Liver (tissue), 9 donors: ENCODE measurements around the gene USF2. TPM values are rescaled to one million over a fixed set of nuclear protein-coding genes. Genes with fewer than 3 reads are reported as not detected.

Source experiments
- DNase-seq: peaks from one replicate; pipeline ENCODE4 v3.0.0-alpha.2; 2017; ENCODE audit warnings: low spot score
- H3K27ac ChIP-seq, 2 donors: one replicate each; pipeline ENCODE4 v1.7.0; 2013; ENCODE audit warnings: inconsistent platforms in 2 of 2, low read length in 2 of 2, control low read depth in 1 of 2, low read depth in 1 of 2, mild to moderate bottlenecking in 1 of 2
- H3K27me3 ChIP-seq, 4 donors: one replicate each; pipeline versions ENCODE4 v1.6.1 to v1.7.0; 2013; ENCODE audit warnings: low read length in 3 of 4, inconsistent platforms in 1 of 4, mild to moderate bottlenecking in 1 of 4, moderate library complexity in 1 of 4; ENCODE audit not compliant: control insufficient read depth in 4 of 4, insufficient read depth in 4 of 4
- H3K36me3 ChIP-seq, 4 donors: one replicate each; pipeline versions ENCODE4 v1.6.1 to v1.7.0; 2013; ENCODE audit warnings: low read length in 3 of 4, mild to moderate bottlenecking in 3 of 4, low read depth in 1 of 4, moderate library complexity in 1 of 4; ENCODE audit not compliant: control insufficient read depth in 4 of 4, insufficient read depth in 3 of 4
- H3K4me1 ChIP-seq, 4 donors: one replicate each; pipeline versions ENCODE4 v1.6.1 to v1.7.0; 2013; ENCODE audit warnings: low read length in 3 of 4, mild to moderate bottlenecking in 3 of 4, moderate library complexity in 1 of 4; ENCODE audit not compliant: control insufficient read depth in 4 of 4, insufficient read depth in 4 of 4
- H3K4me3 ChIP-seq, 3 donors: one replicate each; pipeline versions ENCODE4 v1.6.1 to v1.7.0; 2013; ENCODE audit warnings: low read length in 3 of 3, control low read depth in 1 of 3, low read depth in 1 of 3, mild to moderate bottlenecking in 1 of 3
- H3K9ac ChIP-seq, 2 donors: one replicate each; pipeline ENCODE4 v1.7.0; 2013; ENCODE audit warnings: low read length in 2 of 2, mild to moderate bottlenecking in 2 of 2, moderate library complexity in 2 of 2, control low read depth in 1 of 2, low read depth in 1 of 2
- H3K9me3 ChIP-seq, 4 donors: one replicate each; pipeline versions ENCODE4 v1.6.1 to v1.7.0; 2013; ENCODE audit warnings: low read length in 3 of 4; ENCODE audit not compliant: control insufficient read depth in 4 of 4
- EGR1 ChIP-seq, 2 donors: IDR thresholded peaks; 2 replicates each; pipeline ENCODE4 v1.6.1; 2016 to 2018; ENCODE audit warnings: antibody characterized with exemption in 2 of 2, low read depth in 2 of 2
- FOXA1 ChIP-seq: IDR thresholded peaks from 2 replicates; pipeline ENCODE4 v1.6.1; 2016; ENCODE audit warnings: antibody characterized with exemption
- JUND ChIP-seq, 2 donors: IDR thresholded peaks; 2 replicates each; pipeline ENCODE4 v1.6.1; 2016; ENCODE audit warnings: antibody characterized with exemption in 2 of 2
- RAD21 ChIP-seq, 2 donors: IDR thresholded peaks; 2 replicates each; pipeline ENCODE4 v1.6.1; 2016; ENCODE audit warnings: antibody characterized with exemption in 2 of 2, mild to moderate bottlenecking in 2 of 2
- RXRA ChIP-seq, 2 donors: IDR thresholded peaks; 2 replicates each; pipeline ENCODE4 v1.6.1; 2017 to 2018; ENCODE audit warnings: antibody characterized with exemption in 2 of 2, mild to moderate bottlenecking in 1 of 2
- TAF1 ChIP-seq: conservative IDR thresholded peaks from 2 replicates; pipeline ENCODE4 v1.6.1; 2016; ENCODE audit warnings: antibody characterized with exemption, mild to moderate bottlenecking
- WGBS: extraction: QIAGEN DNeasy Blood & Tissue Kit; methylation state at CpG from one replicate; pipeline ENCODE4 v1.1.7; 2013; 5-methylcytosine and 5-hydroxymethylcytosine counted together
- polyA plus RNA-seq, 2 donors: library from polyadenylated mRNA; stranded (reverse) in 1 of 2; unstranded in 1 of 2; fragments of 200-250 nt in 1 of 2; fragments of >200 nt in 1 of 2; fragmentation: Nextera tagmentation in 1 of 2; extraction: Ambion mirVana in 1 of 2; gene quantifications; one replicate each; pipeline versions ENCODE4 v1.2.1 to v1.2.3, GENCODE V29; 2013 to 2015
- total RNA-seq, 2 donors: library from RNA; depleted of rRNA; stranded (reverse); fragments of >200 nt; gene quantifications; one replicate each; pipeline ENCODE4 v1.2.3, GENCODE V29; 2014
- TF ChIP-seq, protein P1 (sequence below): IDR thresholded peaks from 2 replicates; pipeline ENCODE4 v1.6.1; 2016; ENCODE audit warnings: antibody characterized with exemption, mild to moderate bottlenecking
- TF ChIP-seq, protein P2 (sequence below): IDR thresholded peaks from 2 replicates; pipeline ENCODE4 v1.6.1; 2016; ENCODE audit warnings: antibody characterized with exemption
- TF ChIP-seq, protein P3 (sequence below): IDR thresholded peaks from 2 replicates; pipeline ENCODE4 v1.6.1; 2016; ENCODE audit warnings: antibody characterized with exemption
- donor health status: healthy.
- donor health status: healthy.
- donor health status: healthy.
- donor health status: healthy.
- donor health status: healthy.

Gene USF2
- total and polyA plus RNA-seq, 4 donors = 22.8 to 85.9 (median 55.9) TPM

DNA sequence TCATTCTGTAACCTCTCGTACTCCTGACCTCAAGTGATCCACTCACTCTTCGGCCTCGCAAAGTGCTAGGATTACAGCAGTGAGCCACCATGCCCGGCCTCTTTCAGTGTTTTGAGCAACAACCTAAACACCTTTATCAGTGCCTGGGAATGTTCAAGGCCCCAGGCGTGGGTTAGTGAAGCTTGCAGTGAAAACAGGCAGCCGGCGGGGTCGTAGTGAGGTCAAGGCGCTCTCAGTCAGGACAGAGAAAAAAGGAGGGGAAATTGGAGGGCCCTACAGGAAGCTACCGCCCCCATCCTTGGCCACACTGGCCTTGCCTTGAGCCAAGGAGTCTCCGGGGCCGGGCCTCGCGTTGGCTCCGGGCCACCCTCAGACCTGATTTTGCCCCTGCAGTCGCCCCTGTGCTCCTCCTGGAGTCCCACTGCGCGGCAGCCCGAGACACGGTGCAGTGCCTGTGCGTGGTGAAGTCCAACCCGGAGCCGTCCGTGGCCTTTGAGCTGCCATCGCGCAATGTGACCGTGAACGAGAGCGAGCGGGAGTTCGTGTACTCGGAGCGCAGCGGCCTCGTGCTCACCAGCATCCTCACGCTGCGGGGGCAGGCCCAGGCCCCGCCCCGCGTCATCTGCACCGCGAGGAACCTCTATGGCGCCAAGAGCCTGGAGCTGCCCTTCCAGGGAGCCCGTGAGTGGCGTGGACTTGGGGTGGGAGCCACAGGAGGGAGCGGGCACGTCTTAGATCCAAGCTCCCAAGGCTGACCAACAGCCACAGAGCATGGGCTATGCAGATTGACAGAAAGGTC lies 40.9 kb downstream of the USF2 start:
- TF ChIP-seq FOXA1 (no peak), JUND (IDR thresholded peaks at IDR 0.05) (no peak), RXRA (IDR thresholded peaks at IDR 0.05) (no peak), RAD21 (IDR thresholded peaks at IDR 0.05) (no peak), EGR1 (IDR thresholded peaks at IDR 0.05; ENCODE audit: low read depth in 2 of 2) (no peak)
- TF ChIP-seq, protein P1, sequence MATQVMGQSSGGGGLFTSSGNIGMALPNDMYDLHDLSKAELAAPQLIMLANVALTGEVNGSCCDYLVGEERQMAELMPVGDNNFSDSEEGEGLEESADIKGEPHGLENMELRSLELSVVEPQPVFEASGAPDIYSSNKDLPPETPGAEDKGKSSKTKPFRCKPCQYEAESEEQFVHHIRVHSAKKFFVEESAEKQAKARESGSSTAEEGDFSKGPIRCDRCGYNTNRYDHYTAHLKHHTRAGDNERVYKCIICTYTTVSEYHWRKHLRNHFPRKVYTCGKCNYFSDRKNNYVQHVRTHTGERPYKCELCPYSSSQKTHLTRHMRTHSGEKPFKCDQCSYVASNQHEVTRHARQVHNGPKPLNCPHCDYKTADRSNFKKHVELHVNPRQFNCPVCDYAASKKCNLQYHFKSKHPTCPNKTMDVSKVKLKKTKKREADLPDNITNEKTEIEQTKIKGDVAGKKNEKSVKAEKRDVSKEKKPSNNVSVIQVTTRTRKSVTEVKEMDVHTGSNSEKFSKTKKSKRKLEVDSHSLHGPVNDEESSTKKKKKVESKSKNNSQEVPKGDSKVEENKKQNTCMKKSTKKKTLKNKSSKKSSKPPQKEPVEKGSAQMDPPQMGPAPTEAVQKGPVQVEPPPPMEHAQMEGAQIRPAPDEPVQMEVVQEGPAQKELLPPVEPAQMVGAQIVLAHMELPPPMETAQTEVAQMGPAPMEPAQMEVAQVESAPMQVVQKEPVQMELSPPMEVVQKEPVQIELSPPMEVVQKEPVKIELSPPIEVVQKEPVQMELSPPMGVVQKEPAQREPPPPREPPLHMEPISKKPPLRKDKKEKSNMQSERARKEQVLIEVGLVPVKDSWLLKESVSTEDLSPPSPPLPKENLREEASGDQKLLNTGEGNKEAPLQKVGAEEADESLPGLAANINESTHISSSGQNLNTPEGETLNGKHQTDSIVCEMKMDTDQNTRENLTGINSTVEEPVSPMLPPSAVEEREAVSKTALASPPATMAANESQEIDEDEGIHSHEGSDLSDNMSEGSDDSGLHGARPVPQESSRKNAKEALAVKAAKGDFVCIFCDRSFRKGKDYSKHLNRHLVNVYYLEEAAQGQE = no peak
- TF ChIP-seq, protein P2, sequence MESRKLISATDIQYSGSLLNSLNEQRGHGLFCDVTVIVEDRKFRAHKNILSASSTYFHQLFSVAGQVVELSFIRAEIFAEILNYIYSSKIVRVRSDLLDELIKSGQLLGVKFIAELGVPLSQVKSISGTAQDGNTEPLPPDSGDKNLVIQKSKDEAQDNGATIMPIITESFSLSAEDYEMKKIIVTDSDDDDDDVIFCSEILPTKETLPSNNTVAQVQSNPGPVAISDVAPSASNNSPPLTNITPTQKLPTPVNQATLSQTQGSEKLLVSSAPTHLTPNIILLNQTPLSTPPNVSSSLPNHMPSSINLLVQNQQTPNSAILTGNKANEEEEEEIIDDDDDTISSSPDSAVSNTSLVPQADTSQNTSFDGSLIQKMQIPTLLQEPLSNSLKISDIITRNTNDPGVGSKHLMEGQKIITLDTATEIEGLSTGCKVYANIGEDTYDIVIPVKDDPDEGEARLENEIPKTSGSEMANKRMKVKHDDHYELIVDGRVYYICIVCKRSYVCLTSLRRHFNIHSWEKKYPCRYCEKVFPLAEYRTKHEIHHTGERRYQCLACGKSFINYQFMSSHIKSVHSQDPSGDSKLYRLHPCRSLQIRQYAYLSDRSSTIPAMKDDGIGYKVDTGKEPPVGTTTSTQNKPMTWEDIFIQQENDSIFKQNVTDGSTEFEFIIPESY = no peak
- H3K4me1 ChIP-seq = peaks cover 0 to 8% (median 5%) of the 10 kb centered on the region in 4 donors
- 81% methylated on average over 47 of the region's 47 CpGs for WGBS
- peak overlapping the region; percentile 7 to 16 for H3K27ac ChIP-seq
- no peaks in the 10 kb centered on the region for H3K27me3 ChIP-seq
- DNase-seq = no peak
- no peaks in the 10 kb centered on the region for H3K9me3 ChIP-seq
- no peaks in the 10 kb centered on the region for H3K36me3 ChIP-seq
- H3K4me3 ChIP-seq = no peak overlapping the region
- H3K9ac ChIP-seq = no peak overlapping the region

DNA sequence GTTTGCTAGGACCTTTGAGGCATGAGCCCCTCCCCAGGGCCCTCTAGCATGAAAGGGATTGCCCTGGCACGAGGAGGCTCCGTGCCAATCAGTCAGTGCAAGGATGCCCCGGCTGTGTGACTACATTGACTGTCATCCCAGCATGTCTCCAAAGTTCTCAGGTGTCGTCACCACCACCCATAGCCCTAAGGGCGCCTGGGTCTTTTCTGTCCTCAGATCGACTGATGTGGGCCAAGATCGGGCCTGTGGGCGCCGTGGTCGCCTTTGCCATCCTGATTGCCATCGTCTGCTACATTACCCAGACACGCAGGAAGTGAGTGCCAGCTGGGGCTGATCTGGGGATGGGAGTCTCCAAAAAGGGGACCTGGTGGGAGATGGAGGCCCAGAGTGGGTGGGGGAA lies 41.6 kb downstream of the USF2 start:
- Histone ChIP-seq H3K4me1 (peaks cover 0 to 7% (median 4%) of the 10 kb centered on the region in 4 donors), H3K27me3 (no peaks in the 10 kb centered on the region), H3K9me3 (no peaks in the 10 kb centered on the region), H3K36me3 (no peaks in the 10 kb centered on the region), H3K4me3 (no peak overlapping the region), H3K27ac (peak overlapping the region in 1 of 2 donors; percentile 7), H3K9ac (no peak overlapping the region)
- WGBS = 91% methylated on average over 12 of the region's 12 CpGs
- DNase-seq = no peak
- TF ChIP-seq TAF1 = no peak

DNA sequence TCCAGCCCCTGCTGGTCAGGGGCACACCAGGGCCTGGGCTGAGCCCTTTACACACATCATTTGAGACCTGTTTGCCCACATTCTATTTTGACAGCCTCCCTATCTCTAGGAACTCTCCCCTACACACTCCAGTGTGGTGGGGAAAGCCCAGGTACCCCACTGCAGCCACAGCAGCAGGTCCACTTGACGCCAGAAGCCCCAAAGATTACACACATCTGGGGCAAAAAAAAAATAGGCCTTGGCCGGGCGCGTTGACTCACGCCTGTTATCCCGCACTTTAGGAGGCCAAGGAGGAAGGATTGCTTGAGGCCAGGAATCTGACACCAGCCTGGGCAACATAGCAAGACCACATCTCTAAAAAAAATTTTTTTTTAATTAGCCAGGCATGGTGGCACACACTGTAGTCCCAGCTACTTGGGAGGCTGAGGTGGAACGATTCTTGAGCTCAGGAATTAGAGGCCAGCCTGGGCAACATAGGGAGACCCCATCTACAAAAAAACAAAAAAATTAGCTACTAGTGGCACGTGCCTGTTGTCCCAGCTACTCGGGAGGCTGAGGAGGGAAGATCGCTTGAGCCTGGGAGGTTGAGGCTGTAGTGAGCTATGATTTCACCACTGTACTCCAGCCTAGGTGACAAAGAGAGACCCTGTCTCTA lies 42.2 kb downstream of the USF2 start:
- Histone ChIP-seq H3K4me1 (peaks cover 0 to 6% (median 2%) of the 10 kb centered on the region in 4 donors), H3K4me3 (no peak overlapping the region), H3K9ac (no peak overlapping the region), H3K36me3 (no peaks in the 10 kb centered on the region), H3K9me3 (no peaks in the 10 kb centered on the region), H3K27ac (no peak overlapping the region), H3K27me3 (no peaks in the 10 kb centered on the region)
- TF ChIP-seq, protein P1 = no peak
- TF ChIP-seq, protein P3, sequence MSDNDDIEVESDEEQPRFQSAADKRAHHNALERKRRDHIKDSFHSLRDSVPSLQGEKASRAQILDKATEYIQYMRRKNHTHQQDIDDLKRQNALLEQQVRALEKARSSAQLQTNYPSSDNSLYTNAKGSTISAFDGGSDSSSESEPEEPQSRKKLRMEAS = no peak
- 92% methylated on average over 10 of the region's 10 CpGs for WGBS
- DNase-seq = no peak
